Stimulated activated CD4-positive, alpha-beta T cell treated with anti-CD3 and anti-CD28 coated beads, Interleukin-2, amount 100 ng/mL, for 48 hours (primary cell): ENCODE measurements around the gene SLC2A9.
"Not testable (repeated sequence)": the region's sequence is repeated elsewhere in the genome, so short reads cannot be mapped to it uniquely, and the experiment has no call there.

Experiments
- DNase-seq, 2 donors: peaks; one replicate each; pipeline ENCODE4 v3.0.0-alpha.2; 2020

Gene SLC2A9

GRCh38 chr4:9808077-9808476, 213.2 kb downstream of the SLC2A9 start:
- no peak for DNase-seq

- DNase-seq, result no peak
Observed at GRCh38 chr4:9804918-9805317, 216.4 kb downstream of the SLC2A9 start.

- no peak for DNase-seq
Observed at GRCh38 chr4:9800848-9801247, 220.4 kb downstream of the SLC2A9 start.

GRCh38 chr4:9796641-9797040, 224.7 kb downstream of the SLC2A9 start:
- DNase-seq, result not testable (repeated sequence)

- DNase-seq, result no peak
Observed at GRCh38 chr4:9792381-9792780, 228.9 kb downstream of the SLC2A9 start.

- DNase-seq, result not testable (repeated sequence)
Observed at GRCh38 chr4:9785891-9786290, 235.4 kb downstream of the SLC2A9 start.

GRCh38 chr4:9782136-9782436, 239.2 kb downstream of the SLC2A9 start:
- DNase-seq, result no peak

- no peak for DNase-seq
Observed at GRCh38 chr4:9781343-9782135, 239.8 kb downstream of the SLC2A9 start, which contains the start of gene DRD5. TSS of gene DRD5 (plus strand) at chr4:9781634. CDS start at chr4:9782030, 396 bp downstream.
